MM.1S (cell line): Measurements from ENCODE around the gene FAM107B.

ENCODE experiments used
- CTCF ChIP-seq: fragments of 300-600 bp; sonication (generic); IDR thresholded peaks from 2 replicates; pipeline ENCODE4 v1.5.1; 2016; ENCODE audit warnings: antibody characterized with exemption, low read length, mixed read lengths
- EZH2 ChIP-seq: fragments of 300-600 bp; sonication (generic); optimal IDR thresholded peaks from 2 replicates; pipeline ENCODE3; 2017; ENCODE audit warnings: low read depth, mild to moderate bottlenecking, antibody characterized with exemption, low read length, mixed read lengths
- EZH2phosphoT487 ChIP-seq: fragments of 300-600 bp; sonication (generic); IDR thresholded peaks from 2 replicates; pipeline ENCODE4 v1.6.1; 2018; ENCODE audit warnings: antibody characterized with exemption, low read length

GRCh38 chr10:14674376-14675050 lies 100.2 kb downstream of the FAM107B start:
- no peak for TF ChIP-seq CTCF
- no peak for TF ChIP-seq EZH2
- TF ChIP-seq EZH2phosphoT487, result no peak
